HG03103 (cell line): ENCODE data around the gene NPAS1.
"Not testable (repeated sequence)": the region's sequence is repeated elsewhere in the genome, so short reads cannot be mapped to it uniquely, and the experiment has no call there.

Experiments
- ATAC-seq: cut with Tn5 transposase; IDR thresholded peaks from one replicate; pipeline ENCODE4 v1.9.1; 2021; ENCODE audit warnings: low read depth; ENCODE audit not compliant: unreplicated experiment

Gene NPAS1

GRCh38 chr19:46990991-46991676, 28.5 kb upstream of the NPAS1 start:
- ATAC-seq: no peak

- ATAC-seq: no peak
These were observed 26.7 kb upstream of the NPAS1 start for GRCh38 chr19:46992699-46993535.

- no peak for ATAC-seq
These were observed 26.0 kb upstream of the NPAS1 start for GRCh38 chr19:46993622-46994021.

GRCh38 chr19:46994141-46994686, 25.4 kb upstream of the NPAS1 start:
- no peak for ATAC-seq

- ATAC-seq: no peak
These were observed 24.1 kb upstream of the NPAS1 start for GRCh38 chr19:46995492-46995891.

GRCh38 chr19:46998445-46999125, 21.1 kb upstream of the NPAS1 start:
- no peak for ATAC-seq

- no peak for ATAC-seq
These were observed 20.3 kb upstream of the NPAS1 start for GRCh38 chr19:46999377-46999776.

- ATAC-seq: no peak
These were observed 19.8 kb upstream of the NPAS1 start for GRCh38 chr19:46999878-47000277.

GRCh38 chr19:47000373-47000772, 19.3 kb upstream of the NPAS1 start:
- no peak for ATAC-seq

GRCh38 chr19:47001584-47001983, 18.1 kb upstream of the NPAS1 start:
- no peak for ATAC-seq

GRCh38 chr19:47002106-47002766, 17.4 kb upstream of the NPAS1 start:
- ATAC-seq: no peak

- no peak for ATAC-seq
These were observed 16.6 kb upstream of the NPAS1 start for GRCh38 chr19:47002853-47003610.

GRCh38 chr19:47003611-47004465, 15.8 kb upstream of the NPAS1 start:
- ATAC-seq: no peak

GRCh38 chr19:47005164-47005641, 14.4 kb upstream of the NPAS1 start:
- no peak for ATAC-seq

GRCh38 chr19:47005873-47006272, 13.8 kb upstream of the NPAS1 start:
- no peak for ATAC-seq

GRCh38 chr19:47006496-47006895, 13.1 kb upstream of the NPAS1 start:
- no peak for ATAC-seq

- ATAC-seq: not testable (repeated sequence)
These were observed 9.1 kb upstream of the NPAS1 start for GRCh38 chr19:47010549-47010948.

- no peak for ATAC-seq
These were observed 7.0 kb upstream of the NPAS1 start for GRCh38 chr19:47012617-47013016.

- ATAC-seq: no peak
These were observed 6.6 kb upstream of the NPAS1 start for GRCh38 chr19:47013041-47013517.
